CD4-positive, alpha-beta T cell treated with Interleukin-15 for 1 hour (primary cell): ENCODE results near the gene SMPD3.

Experiments
- DNase-seq: peaks from one replicate; pipeline ENCODE4 v3.0.0-alpha.2; 2020

SMPD3 gene

GRCh38 chr16:68401871-68402747 is 46.2 kb downstream of the SMPD3 start:
- no peak for DNase-seq

GRCh38 chr16:68400924-68401460 is 47.3 kb downstream of the SMPD3 start:
- DNase-seq, result no peak

- DNase-seq, result no peak
Measured at GRCh38 chr16:68400083-68400923, 48.0 kb downstream of the SMPD3 start.

- DNase-seq, result no peak
Measured at GRCh38 chr16:68399456-68399855, 48.9 kb downstream of the SMPD3 start.

GRCh38 chr16:68397710-68398201 is 50.6 kb downstream of the SMPD3 start:
- no peak for DNase-seq

- DNase-seq, result peak; percentile 47
Measured at GRCh38 chr16:68396481-68396880, 51.8 kb downstream of the SMPD3 start.

GRCh38 chr16:68395815-68396214 is 52.5 kb downstream of the SMPD3 start:
- no peak for DNase-seq

GRCh38 chr16:68395167-68395786 is 53.0 kb downstream of the SMPD3 start:
- DNase-seq, result no peak

- no peak for DNase-seq
Measured at GRCh38 chr16:68393333-68393732, 55.0 kb downstream of the SMPD3 start.

- no peak for DNase-seq
Measured at GRCh38 chr16:68389750-68390371, 58.4 kb downstream of the SMPD3 start.

- no peak for DNase-seq
Measured at GRCh38 chr16:68389006-68389405, 59.3 kb downstream of the SMPD3 start.

GRCh38 chr16:68388124-68388523 is 60.2 kb downstream of the SMPD3 start:
- no peak for DNase-seq

- no peak for DNase-seq
Measured at GRCh38 chr16:68387301-68387700, 61.0 kb downstream of the SMPD3 start.

- no peak for DNase-seq
Measured at GRCh38 chr16:68386628-68387027, 61.7 kb downstream of the SMPD3 start.

GRCh38 chr16:68385371-68385770 is 62.9 kb downstream of the SMPD3 start:
- no peak for DNase-seq

GRCh38 chr16:68384288-68385161 is 63.8 kb downstream of the SMPD3 start:
- no peak for DNase-seq

- DNase-seq, result no peak
Measured at GRCh38 chr16:68383858-68384257, 64.5 kb downstream of the SMPD3 start.

- no peak for DNase-seq
Measured at GRCh38 chr16:68382296-68382718, 66.0 kb downstream of the SMPD3 start.

- DNase-seq, result no peak
Measured at GRCh38 chr16:68381363-68381724, 67.0 kb downstream of the SMPD3 start.

- no peak for DNase-seq
Measured at GRCh38 chr16:68380676-68381362, 67.5 kb downstream of the SMPD3 start.

- no peak for DNase-seq
Measured at GRCh38 chr16:68380348-68380670, 68.0 kb downstream of the SMPD3 start.
